GM06990 (cell line): Measurements from ENCODE around the gene ATG2B.
A peak's percentile ranks its signal among the peaks of the same experiment; 100 is the strongest.

Source experiments
- DNase-seq: peaks from one replicate; pipeline ENCODE4 v3.0.0-alpha.2; 2011; ENCODE audit not compliant: insufficient read length; ENCODE audit errors: extremely low read depth
- H3K27me3 ChIP-seq: replicated peaks from 2 replicates; pipeline ENCODE4 v1.6.0; 2011; ENCODE audit warnings: low read length; ENCODE audit not compliant: control insufficient read depth, insufficient read depth
- H3K36me3 ChIP-seq: 2 replicates; pipeline ENCODE4 v1.5.1; 2011; ENCODE audit warnings: low read length; ENCODE audit not compliant: control insufficient read depth, insufficient read depth
- H3K4me3 ChIP-seq: replicated peaks from 2 replicates; pipeline ENCODE4 v1.5.1; 2011; ENCODE audit warnings: low read depth, mild to moderate bottlenecking, control low read depth, low read length
- TF ChIP-seq, protein P1 (sequence below): IDR thresholded peaks from 2 replicates; pipeline ENCODE4 v1.5.1; 2011; ENCODE audit warnings: low read length, control low read depth, mild to moderate bottlenecking, inconsistent platforms; ENCODE audit not compliant: insufficient read depth, poor library complexity, severe bottlenecking

ATG2B gene

DNA sequence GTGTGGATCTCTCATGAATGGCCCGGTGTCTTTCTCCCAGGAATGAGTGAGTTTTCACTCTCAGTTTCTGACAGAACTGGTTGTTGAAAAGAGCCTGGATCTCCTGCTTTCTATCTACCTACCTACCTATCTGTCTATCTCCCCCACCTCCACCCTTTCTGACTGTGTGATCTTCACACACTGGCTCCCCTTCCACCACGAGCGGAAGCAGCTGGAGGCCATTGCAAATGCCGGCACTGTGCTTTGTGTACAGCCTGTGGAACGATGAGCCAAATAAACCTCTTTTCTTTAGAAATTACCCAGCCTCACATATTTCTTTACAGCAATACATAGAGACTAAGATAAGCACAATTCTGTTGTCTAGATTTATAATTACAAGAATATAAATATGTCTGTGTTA, 7.4 kb upstream of the ATG2B start:
- Histone ChIP-seq H3K27me3 (no peaks in the 10 kb centered on the region), H3K4me3 (no peak overlapping the region), H3K36me3 (no peaks in the 10 kb centered on the region; the same call in 1 of the 2 replicates)
- DNase-seq = no peak
- TF ChIP-seq, protein P1, sequence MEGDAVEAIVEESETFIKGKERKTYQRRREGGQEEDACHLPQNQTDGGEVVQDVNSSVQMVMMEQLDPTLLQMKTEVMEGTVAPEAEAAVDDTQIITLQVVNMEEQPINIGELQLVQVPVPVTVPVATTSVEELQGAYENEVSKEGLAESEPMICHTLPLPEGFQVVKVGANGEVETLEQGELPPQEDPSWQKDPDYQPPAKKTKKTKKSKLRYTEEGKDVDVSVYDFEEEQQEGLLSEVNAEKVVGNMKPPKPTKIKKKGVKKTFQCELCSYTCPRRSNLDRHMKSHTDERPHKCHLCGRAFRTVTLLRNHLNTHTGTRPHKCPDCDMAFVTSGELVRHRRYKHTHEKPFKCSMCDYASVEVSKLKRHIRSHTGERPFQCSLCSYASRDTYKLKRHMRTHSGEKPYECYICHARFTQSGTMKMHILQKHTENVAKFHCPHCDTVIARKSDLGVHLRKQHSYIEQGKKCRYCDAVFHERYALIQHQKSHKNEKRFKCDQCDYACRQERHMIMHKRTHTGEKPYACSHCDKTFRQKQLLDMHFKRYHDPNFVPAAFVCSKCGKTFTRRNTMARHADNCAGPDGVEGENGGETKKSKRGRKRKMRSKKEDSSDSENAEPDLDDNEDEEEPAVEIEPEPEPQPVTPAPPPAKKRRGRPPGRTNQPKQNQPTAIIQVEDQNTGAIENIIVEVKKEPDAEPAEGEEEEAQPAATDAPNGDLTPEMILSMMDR = no peak

DNA sequence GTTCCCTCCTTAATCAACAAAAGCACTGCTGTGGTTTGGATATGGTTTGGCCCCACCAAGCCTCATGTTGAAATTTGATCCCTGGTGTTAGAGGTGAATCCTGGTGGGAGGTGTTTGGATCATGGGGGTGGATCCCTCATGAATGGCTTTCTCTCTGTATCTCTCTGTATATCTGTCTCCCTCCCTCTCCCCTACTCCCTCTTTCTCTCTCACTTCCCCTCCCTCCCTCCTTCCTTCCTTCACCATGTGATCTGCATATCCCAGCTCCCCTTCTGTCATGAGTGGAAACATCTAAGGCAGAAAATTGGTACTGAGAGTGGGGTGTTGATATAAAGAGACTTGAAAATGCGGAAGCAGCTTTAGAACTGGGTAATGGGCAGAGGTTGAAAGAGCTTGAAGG, 5.4 kb upstream of the ATG2B start:
- no peak for DNase-seq
- Histone ChIP-seq H3K4me3 (no peak overlapping the region), H3K27me3 (no peaks in the 10 kb centered on the region), H3K36me3 (no peaks in the 10 kb centered on the region; the same call in 1 of the 2 replicates)
- TF ChIP-seq, protein P1 = no peak

DNA sequence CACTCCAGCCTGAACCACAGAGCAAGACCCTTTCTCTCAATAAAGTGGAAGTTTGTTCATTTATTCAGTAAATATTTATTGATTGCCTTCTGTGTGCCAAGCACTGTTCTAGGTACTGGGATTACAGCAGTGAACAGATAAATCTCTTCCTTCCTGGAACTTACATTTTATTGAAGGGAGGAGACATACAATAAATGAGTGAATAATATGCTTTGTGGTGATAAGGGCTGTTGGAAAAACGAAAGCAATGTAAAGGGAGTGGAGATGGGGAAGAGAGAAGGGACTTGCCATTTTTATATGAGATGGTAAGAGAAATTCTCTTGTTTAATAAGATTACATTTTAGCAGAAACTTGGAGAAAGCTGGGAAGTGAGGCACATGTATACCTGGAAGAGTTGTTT, 1.8 kb upstream of the ATG2B start:
- H3K27me3 ChIP-seq = no peaks in the 10 kb centered on the region
- TF ChIP-seq, protein P1 = no peak
- no peaks in the 10 kb centered on the region; the same call in 1 of the 2 replicates for H3K36me3 ChIP-seq
- H3K4me3 ChIP-seq = peak overlapping the region; percentile 87; the same call in 1 of the 2 replicates
- DNase-seq = no peak

DNA sequence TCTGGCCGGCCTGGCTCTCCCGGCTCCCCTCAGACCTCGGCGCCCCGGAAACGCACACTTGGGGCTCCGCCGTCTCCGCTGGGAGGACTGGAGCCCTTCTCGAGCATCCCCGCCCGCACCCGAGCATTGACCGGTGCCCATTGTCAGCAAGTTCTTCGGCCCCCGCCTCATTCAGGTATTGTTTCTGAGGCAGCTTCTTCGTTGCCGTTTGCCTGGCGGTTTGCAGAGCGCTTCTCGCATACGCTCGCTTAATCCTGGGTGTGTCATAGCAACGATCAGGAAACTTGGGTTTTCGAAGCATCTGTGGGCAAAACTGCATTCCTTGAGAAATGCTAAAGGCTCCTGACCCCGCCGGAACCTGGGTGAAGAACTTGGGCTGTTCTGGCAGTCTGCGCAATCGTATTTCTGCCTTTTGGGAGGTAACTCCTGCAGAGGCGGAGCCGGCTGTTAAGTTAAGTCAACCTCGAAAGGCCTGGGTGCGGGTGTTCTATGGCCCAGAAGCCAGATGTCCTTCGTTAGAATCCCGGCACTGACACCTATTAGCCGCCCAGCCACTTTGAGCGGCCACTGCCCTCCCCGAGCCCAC, 703 bp upstream of the ATG2B start:
- DNase-seq = no peak
- TF ChIP-seq, protein P1 = no peak
- H3K4me3 ChIP-seq = peak overlapping the region; percentile 87
- no peaks in the 10 kb centered on the region for H3K36me3 ChIP-seq
- no peaks in the 10 kb centered on the region for H3K27me3 ChIP-seq

DNA sequence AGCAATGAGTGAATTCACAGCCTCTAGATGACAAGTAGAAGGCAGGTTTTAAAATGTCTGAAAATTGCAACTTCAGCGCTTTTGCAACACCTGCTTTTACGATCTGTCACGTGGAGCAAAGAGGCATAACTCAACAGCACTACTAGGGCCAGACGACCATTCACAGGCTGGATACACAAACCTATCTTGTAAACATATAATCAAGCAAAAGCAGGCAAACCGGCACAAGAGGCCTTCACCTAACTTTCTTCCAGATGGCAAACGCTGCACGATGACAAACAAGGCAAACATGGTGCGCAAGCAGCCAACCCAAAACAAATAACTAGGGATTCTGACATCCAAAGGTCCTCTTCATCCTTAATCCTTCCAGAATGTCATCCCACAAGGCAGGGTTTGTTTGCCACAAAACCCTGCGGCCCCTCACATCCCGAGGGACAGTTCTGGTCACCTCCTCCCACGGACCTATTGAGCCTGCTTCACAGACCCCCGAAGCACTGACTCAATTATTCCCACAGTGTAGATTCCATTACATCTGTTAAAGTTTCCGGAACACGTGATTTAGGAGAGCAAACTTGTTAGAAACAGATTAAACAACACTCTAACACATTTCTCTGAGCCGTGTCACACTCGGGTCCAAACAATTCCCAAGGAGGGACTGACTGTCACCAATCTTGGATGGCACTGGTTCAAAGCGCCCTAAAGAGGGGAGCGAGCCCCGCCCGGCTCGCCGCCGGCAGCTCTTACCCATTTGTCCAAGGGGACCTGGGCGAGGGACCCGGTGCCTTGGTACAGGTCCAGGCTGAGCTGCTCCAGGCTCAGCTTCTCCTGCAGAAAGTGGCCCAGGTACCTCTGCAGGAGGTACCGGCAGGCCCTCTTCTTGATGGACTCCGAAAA, 823 bp downstream of the ATG2B start:
- peak overlapping the region; percentile 78 for H3K4me3 ChIP-seq
- no peaks in the 10 kb centered on the region for H3K27me3 ChIP-seq
- H3K36me3 ChIP-seq = no peaks in the 10 kb centered on the region
- TF ChIP-seq, protein P1 = no peak
- peak; percentile 51 for DNase-seq
